Panc1 (cell line): ENCODE measurements around the gene ABHD16B. TPM values are rescaled to one million over a fixed set of nuclear protein-coding genes. Genes with fewer than 3 reads are reported as not detected.

ENCODE experiments used
- ATAC-seq: fragments of 200-7000 bp; cut with Tn5 transposase; 2 replicates; pipeline ENCODE4 v1.9.1; 2020; ENCODE audit warnings: mild to moderate bottlenecking, moderate library complexity
- BruUV-seq: library from RNA; stranded (reverse); fragments of 400-500 nt; replicated peaks from 2 replicates; lab custom pipeline; 2021; lab: Mats Ljungman, UMichigan
- CTCF ChIA-PET: fragments of 300-600 bp; sonication (Branson Sonifier 250); formaldehyde crosslinking; loops from one replicate; lab custom pipeline; 2022; ENCODE audit warnings: antibody characterized with exemption; lab: Charles Lee
- POLR2A ChIA-PET: fragments of 300-600 bp; sonication (Branson Sonifier 250); formaldehyde crosslinking; loops from one replicate; lab custom pipeline; 2022; ENCODE audit warnings: antibody characterized with exemption; lab: Charles Lee
- DNase-seq: peaks from one replicate; pipeline ENCODE4 v3.0.0-alpha.2; 2010; ENCODE audit warnings: low read depth, low spot score
- H3K27ac ChIP-seq: 2 replicates; pipeline ENCODE4 v1.5.1; 2011; ENCODE audit warnings: mild to moderate bottlenecking, low read length, inconsistent platforms
- H3K27me3 ChIP-seq: fragments of 200-500 bp; sonication (Bioruptor generic); 2 replicates; pipeline ENCODE4 v1.6.0; 2014; ENCODE audit warnings: low read length, inconsistent platforms; ENCODE audit not compliant: control insufficient read depth, insufficient read depth
- H3K36me3 ChIP-seq: fragments of 200-500 bp; sonication (Bioruptor generic); 2 replicates; pipeline ENCODE4 v1.5.1; 2014; ENCODE audit warnings: inconsistent platforms, mild to moderate bottlenecking, low read length, moderate library complexity; ENCODE audit not compliant: control insufficient read depth, insufficient read depth
- H3K4me1 ChIP-seq: 2 replicates; pipeline ENCODE4 v1.5.1; 2011; ENCODE audit warnings: inconsistent platforms, mild to moderate bottlenecking, low read length, moderate library complexity; ENCODE audit not compliant: control insufficient read depth, insufficient read depth
- H3K4me3 ChIP-seq, 2 experiments: 2 replicates each; pipeline ENCODE4 v1.5.1; 2011 to 2012; ENCODE audit warnings: low read depth in 2 of 2, low read length in 2 of 2, mild to moderate bottlenecking in 2 of 2, inconsistent platforms in 1 of 2, moderate library complexity in 1 of 2
- H3K9me3 ChIP-seq: fragments of 200-500 bp; sonication (Bioruptor generic); 2 replicates; pipeline ENCODE4 v1.5.1; 2014; ENCODE audit warnings: low read depth, mild to moderate bottlenecking, inconsistent platforms, low read length, moderate library complexity; ENCODE audit not compliant: control insufficient read depth, insufficient read depth
- POLR2AphosphoS5 ChIP-seq: IDR thresholded peaks from 2 replicates; pipeline ENCODE4 v1.6.1; 2012; ENCODE audit warnings: mild to moderate bottlenecking, low read depth, low read length, moderate library complexity
- SIN3A ChIP-seq: IDR thresholded peaks from 2 replicates; pipeline ENCODE4 v1.6.1; 2012; ENCODE audit warnings: low read depth, mild to moderate bottlenecking, low read length, moderate library complexity, borderline replicate concordance; ENCODE audit not compliant: insufficient read depth
- TCF7L2 ChIP-seq: IDR thresholded peaks from 2 replicates; pipeline ENCODE4 v1.6.1; 2011; ENCODE audit warnings: mild to moderate bottlenecking, low read depth, low read length, inconsistent platforms
- in situ Hi-C: cut with HindIII; loops from 2 replicates; pipeline ENCODE4 v1.10.0; 2016; ENCODE audit warnings: low sequenced_read_pairs, low pct_unique_long_range_greater_than_20kb
- intact Hi-C: fragments of 100-400 bp; cut with micrococcal nuclease; formaldehyde crosslinking; loops from one replicate; pipeline ENCODE4 v1.10.0; 2022; ENCODE audit not compliant: unreplicated experiment
- total RNA-seq: library from RNA; stranded (reverse); gene quantifications from one replicate; pipeline ENCODE4 v1.2.1, GENCODE V29; 2021; ENCODE audit not compliant: unreplicated experiment
- TF ChIP-seq, protein P1 (sequence below): fragments of 450-650 bp; IDR thresholded peaks from 2 replicates; pipeline ENCODE4 v1.5.1; 2017; ENCODE audit warnings: mild to moderate bottlenecking
- TF ChIP-seq, protein P2 (sequence below), 2 experiments: IDR thresholded peaks; 2 replicates each; pipeline ENCODE4 v1.6.1; 2011 to 2012; ENCODE audit warnings: low read depth in 2 of 2, control low read depth in 1 of 2, low read length in 1 of 2, mild to moderate bottlenecking in 1 of 2, moderate library complexity in 1 of 2; ENCODE audit not compliant: insufficient read depth in 1 of 2

Gene ABHD16B
- total RNA-seq, 1 experiment from 2014 or later, result not detected

DNA sequence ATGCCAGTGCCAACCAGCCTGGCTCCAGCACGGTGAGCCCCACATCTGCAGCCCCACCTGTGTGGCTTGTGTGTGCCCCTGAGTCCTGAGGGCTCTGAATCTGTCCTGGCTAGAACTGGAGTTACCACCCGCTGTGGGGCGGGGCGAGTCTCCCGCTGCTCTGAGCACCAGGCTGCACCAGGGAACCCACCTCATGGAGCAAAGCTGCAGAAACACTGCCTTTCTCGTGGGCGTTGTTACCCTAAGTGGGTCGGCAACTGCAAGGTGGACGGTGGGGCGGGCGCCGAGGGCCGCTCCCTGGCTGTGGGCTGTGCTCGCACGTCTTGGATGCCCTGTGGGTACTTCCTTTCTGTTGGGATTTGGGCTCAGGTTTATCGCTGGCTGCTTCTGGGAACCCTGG lies 17.5 kb upstream of the ABHD16B start:
- no peak overlapping the region for H3K4me3 ChIP-seq
- intact Hi-C loops, result no loop called here
- no peak for TF ChIP-seq POLR2AphosphoS5
- TF ChIP-seq, protein P1, sequence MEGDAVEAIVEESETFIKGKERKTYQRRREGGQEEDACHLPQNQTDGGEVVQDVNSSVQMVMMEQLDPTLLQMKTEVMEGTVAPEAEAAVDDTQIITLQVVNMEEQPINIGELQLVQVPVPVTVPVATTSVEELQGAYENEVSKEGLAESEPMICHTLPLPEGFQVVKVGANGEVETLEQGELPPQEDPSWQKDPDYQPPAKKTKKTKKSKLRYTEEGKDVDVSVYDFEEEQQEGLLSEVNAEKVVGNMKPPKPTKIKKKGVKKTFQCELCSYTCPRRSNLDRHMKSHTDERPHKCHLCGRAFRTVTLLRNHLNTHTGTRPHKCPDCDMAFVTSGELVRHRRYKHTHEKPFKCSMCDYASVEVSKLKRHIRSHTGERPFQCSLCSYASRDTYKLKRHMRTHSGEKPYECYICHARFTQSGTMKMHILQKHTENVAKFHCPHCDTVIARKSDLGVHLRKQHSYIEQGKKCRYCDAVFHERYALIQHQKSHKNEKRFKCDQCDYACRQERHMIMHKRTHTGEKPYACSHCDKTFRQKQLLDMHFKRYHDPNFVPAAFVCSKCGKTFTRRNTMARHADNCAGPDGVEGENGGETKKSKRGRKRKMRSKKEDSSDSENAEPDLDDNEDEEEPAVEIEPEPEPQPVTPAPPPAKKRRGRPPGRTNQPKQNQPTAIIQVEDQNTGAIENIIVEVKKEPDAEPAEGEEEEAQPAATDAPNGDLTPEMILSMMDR, result no peak
- TF ChIP-seq TCF7L2, result no peak
- TF ChIP-seq SIN3A, result no peak
- TF ChIP-seq, protein P2, sequence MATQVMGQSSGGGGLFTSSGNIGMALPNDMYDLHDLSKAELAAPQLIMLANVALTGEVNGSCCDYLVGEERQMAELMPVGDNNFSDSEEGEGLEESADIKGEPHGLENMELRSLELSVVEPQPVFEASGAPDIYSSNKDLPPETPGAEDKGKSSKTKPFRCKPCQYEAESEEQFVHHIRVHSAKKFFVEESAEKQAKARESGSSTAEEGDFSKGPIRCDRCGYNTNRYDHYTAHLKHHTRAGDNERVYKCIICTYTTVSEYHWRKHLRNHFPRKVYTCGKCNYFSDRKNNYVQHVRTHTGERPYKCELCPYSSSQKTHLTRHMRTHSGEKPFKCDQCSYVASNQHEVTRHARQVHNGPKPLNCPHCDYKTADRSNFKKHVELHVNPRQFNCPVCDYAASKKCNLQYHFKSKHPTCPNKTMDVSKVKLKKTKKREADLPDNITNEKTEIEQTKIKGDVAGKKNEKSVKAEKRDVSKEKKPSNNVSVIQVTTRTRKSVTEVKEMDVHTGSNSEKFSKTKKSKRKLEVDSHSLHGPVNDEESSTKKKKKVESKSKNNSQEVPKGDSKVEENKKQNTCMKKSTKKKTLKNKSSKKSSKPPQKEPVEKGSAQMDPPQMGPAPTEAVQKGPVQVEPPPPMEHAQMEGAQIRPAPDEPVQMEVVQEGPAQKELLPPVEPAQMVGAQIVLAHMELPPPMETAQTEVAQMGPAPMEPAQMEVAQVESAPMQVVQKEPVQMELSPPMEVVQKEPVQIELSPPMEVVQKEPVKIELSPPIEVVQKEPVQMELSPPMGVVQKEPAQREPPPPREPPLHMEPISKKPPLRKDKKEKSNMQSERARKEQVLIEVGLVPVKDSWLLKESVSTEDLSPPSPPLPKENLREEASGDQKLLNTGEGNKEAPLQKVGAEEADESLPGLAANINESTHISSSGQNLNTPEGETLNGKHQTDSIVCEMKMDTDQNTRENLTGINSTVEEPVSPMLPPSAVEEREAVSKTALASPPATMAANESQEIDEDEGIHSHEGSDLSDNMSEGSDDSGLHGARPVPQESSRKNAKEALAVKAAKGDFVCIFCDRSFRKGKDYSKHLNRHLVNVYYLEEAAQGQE (IDR thresholded peaks at IDR 0.05; ENCODE audit: insufficient read depth in 1 of 2, low read depth in 2 of 2, low read length in 1 of 2), result no peak
- ChIA-PET POLR2A (no interaction called here), CTCF (no interaction called here)
- H3K4me1 ChIP-seq, result peaks cover 36% of the 10 kb centered on the region
- H3K9me3 ChIP-seq, result no peaks in the 10 kb centered on the region
- no peak for ATAC-seq
- no peaks in the 10 kb centered on the region for H3K27me3 ChIP-seq
- H3K27ac ChIP-seq, result peak overlapping the region; percentile 17; the same call in 1 of the 2 replicates
- in situ Hi-C loops, result no loop called here
- BruUV-seq, result no TSS peak
- DNase-seq, result no peak
- no peaks in the 10 kb centered on the region for H3K36me3 ChIP-seq

DNA sequence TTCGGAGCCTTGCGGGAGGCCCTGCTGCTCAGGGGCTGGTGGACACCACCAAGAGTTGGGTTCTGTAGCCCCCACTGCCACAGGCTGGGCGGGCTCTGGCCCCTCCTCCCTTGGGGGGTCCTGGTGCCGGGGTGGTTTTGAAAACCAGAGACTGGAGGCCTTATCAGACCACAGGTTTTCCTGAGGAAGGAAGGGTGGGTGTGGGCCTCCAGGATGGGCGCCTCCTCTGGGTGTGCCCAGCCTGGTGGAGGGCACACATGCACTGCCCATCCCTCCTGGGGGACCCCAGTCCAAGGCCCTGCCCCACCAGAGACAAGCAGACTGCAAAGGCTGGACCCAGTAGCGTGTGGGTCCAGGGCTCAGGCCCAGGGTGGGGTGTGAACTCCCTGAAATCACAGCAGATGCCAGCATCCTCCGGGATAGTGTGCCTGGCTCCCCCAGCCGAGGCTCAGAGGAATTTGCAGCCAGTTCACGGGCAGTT lies 16.7 kb upstream of the ABHD16B start:
- no peak for ATAC-seq
- DNase-seq, result no peak
- POLR2A ChIA-PET, result no interaction called here

More for the DNA sequence above, 16.7 kb upstream of the ABHD16B start:
- intact Hi-C loops (no loop called here), in situ Hi-C loops (no loop called here)
- Histone ChIP-seq H3K4me1 (peaks cover 36% of the 10 kb centered on the region), H3K9me3 (no peaks in the 10 kb centered on the region), H3K4me3 (no peak overlapping the region), H3K27me3 (no peaks in the 10 kb centered on the region), H3K27ac (no peak overlapping the region), H3K36me3 (no peaks in the 10 kb centered on the region)
- no TSS peak for BruUV-seq
- TF ChIP-seq, protein P2 (IDR thresholded peaks at IDR 0.05; ENCODE audit: insufficient read depth in 1 of 2, low read depth in 2 of 2, low read length in 1 of 2), result no peak
- TF ChIP-seq TCF7L2 (no peak), POLR2AphosphoS5 (no peak), SIN3A (no peak)
- TF ChIP-seq, protein P1, result no peak
- CTCF ChIA-PET, result no interaction called here
